Hepatocyte (in vitro differentiated cells): Measurements from ENCODE around the gene CCDC43.
"Not testable (repeated sequence)": the region's sequence is repeated elsewhere in the genome, so short reads cannot be mapped to it uniquely, and the experiment has no call there.

Experiments
- EZH2 ChIP-seq: fragments of 200-600 bp; sonication (generic); IDR thresholded peaks from 2 replicates; pipeline ENCODE4 v1.6.1; 2016; ENCODE audit warnings: antibody characterized with exemption, mild to moderate bottlenecking, borderline replicate concordance
- EZH2phosphoT487 ChIP-seq: fragments of 200-600 bp; sonication (generic); IDR thresholded peaks from one replicate; pipeline ENCODE4 v1.6.1; 2018; ENCODE audit warnings: antibody characterized with exemption, mild to moderate bottlenecking, low read depth, moderate library complexity; ENCODE audit not compliant: unreplicated experiment, severe bottlenecking
- TF ChIP-seq, protein P1 (sequence below): fragments of 200-600 bp; sonication (generic); IDR thresholded peaks from 2 replicates; pipeline ENCODE4 v1.5.1; 2016; ENCODE audit warnings: antibody characterized with exemption, mild to moderate bottlenecking; ENCODE audit not compliant: poor library complexity

- TF ChIP-seq, protein P1, sequence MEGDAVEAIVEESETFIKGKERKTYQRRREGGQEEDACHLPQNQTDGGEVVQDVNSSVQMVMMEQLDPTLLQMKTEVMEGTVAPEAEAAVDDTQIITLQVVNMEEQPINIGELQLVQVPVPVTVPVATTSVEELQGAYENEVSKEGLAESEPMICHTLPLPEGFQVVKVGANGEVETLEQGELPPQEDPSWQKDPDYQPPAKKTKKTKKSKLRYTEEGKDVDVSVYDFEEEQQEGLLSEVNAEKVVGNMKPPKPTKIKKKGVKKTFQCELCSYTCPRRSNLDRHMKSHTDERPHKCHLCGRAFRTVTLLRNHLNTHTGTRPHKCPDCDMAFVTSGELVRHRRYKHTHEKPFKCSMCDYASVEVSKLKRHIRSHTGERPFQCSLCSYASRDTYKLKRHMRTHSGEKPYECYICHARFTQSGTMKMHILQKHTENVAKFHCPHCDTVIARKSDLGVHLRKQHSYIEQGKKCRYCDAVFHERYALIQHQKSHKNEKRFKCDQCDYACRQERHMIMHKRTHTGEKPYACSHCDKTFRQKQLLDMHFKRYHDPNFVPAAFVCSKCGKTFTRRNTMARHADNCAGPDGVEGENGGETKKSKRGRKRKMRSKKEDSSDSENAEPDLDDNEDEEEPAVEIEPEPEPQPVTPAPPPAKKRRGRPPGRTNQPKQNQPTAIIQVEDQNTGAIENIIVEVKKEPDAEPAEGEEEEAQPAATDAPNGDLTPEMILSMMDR: not testable (repeated sequence)
- not testable (repeated sequence) for TF ChIP-seq EZH2phosphoT487, EZH2
These were observed 36.5 kb upstream of the CCDC43 start for GRCh38 chr17:44726121-44726520.
